Measurements from ENCODE around the gene RTN4RL1. TPM values are rescaled to one million over a fixed set of nuclear protein-coding genes. Genes with fewer than 3 reads are reported as not detected.

Gene RTN4RL1
- total and polyA plus RNA-seq, 9 of the 15 experiments (the other 6 are each of a cell fraction or from before 2014, with no cell fraction given): 0.04 to 0.06 (median 0.04) TPM; not detected in 5

- FAIRE-seq: no peak
- Histone ChIP-seq H2AFZ (ENCODE audit: low read depth, low read length) (no peak overlapping the region), H3K9me3 (replicated peaks; ENCODE audit: control insufficient read depth, insufficient read depth, low read depth, low read length) (no peaks in the 10 kb centered on the region), H3K36me3 (ENCODE audit: control insufficient read depth, insufficient read depth, low read length) (peaks cover 61% of the 10 kb centered on the region; the same call in 2 of the 3 replicates), H3K79me2 (ENCODE audit: control insufficient read depth, insufficient read depth, low read length) (no peaks in the 10 kb centered on the region), H4K20me1 (replicated peaks; ENCODE audit: control insufficient read depth, insufficient read depth, low read length) (no peaks in the 10 kb centered on the region), H3K4me2 (ENCODE audit: insufficient read depth, low read length) (no peak overlapping the region), H3K9ac (ENCODE audit: insufficient read depth in 1 of 2, low read depth in 2 of 2, low read length in 2 of 2) (no peak overlapping the region; a peak in 1 of 4 replicates), H3K4me3 (no peak overlapping the region), H3K27me3 (ENCODE audit: control insufficient read depth in 2 of 2, insufficient read depth in 2 of 2, low read length in 2 of 2) (no peaks in the 10 kb centered on the region), H3K27ac (ENCODE audit: extremely low read depth, low read depth, low read length) (no peak overlapping the region), H3K9me1 (ENCODE audit: control insufficient read depth, insufficient read depth, low read length) (no peaks in the 10 kb centered on the region), H3K4me1 (replicated peaks in 1 of 2; ENCODE audit: control insufficient read depth in 2 of 2, insufficient read depth in 2 of 2, low read length in 2 of 2) (no peaks in the 10 kb centered on the region)
- 95% methylated on average over 19 of the region's 25 CpGs for WGBS (ENCODE audit: insufficient coverage, low coverage, missing lambda C conversion rate)
- intact Hi-C loops (cut with micrococcal nuclease) (no loop called here), in situ Hi-C loops (cut with MboI) (no loop called here)
- TF ChIP-seq ZSCAN32 (CRISPR knock-in tag; IDR thresholded peaks at IDR 0.05) (no peak), ZBTB7A (IDR thresholded peaks at IDR 0.05; ENCODE audit: borderline replicate concordance, control insufficient read depth, low read depth, low read length) (no peak), KDM2B (CRISPR knock-in tag; IDR thresholded peaks at IDR 0.05) (no peak), TAL1 (IDR thresholded peaks at IDR 0.05) (no peak), KDM5B (IDR thresholded peaks at IDR 0.05; ENCODE audit: insufficient replicate concordance, low read depth, low read length) (no peak), ZFP36 (IDR thresholded peaks at IDR 0.05; ENCODE audit: low read depth, low read length, partially characterized antibody) (no peak), RFX5 (IDR thresholded peaks at IDR 0.05; ENCODE audit: low read depth, low read length) (no peak), MBD2 (IDR thresholded peaks at IDR 0.05; ENCODE audit: borderline replicate concordance, low read depth) (no peak), BACH1 (tag; IDR thresholded peaks at IDR 0.05) (no peak), POLR2AphosphoS2 (IDR thresholded peaks at IDR 0.05; ENCODE audit: low read length) (no peak), TSHZ1 (CRISPR knock-in tag; IDR thresholded peaks at IDR 0.05) (no peak), ZBTB5 (IDR thresholded peaks at IDR 0.05) (no peak)
- ATAC-seq: no peak
- DNase-seq (ENCODE audit: extremely low read depth in 1 of 4, low spot score in 3 of 4): no peak
- POLR2A ChIA-PET: no interaction called here
- BruUV-seq (replicated peaks): no TSS peak
- CTCF ChIA-PET (ENCODE audit: low intra/inter-chr PET ratio): no interaction called here
Measured at GRCh38 chr17:1896243-1897104, 128.7 kb downstream of the RTN4RL1 start.
